ENCODE data around the gene PIP5KL1. TPM values are rescaled to one million over a fixed set of nuclear protein-coding genes. Genes with fewer than 3 reads are reported as not detected.

PIP5KL1 gene
- polyA plus RNA-seq, 1 donor: 1.4 TPM

DNA sequence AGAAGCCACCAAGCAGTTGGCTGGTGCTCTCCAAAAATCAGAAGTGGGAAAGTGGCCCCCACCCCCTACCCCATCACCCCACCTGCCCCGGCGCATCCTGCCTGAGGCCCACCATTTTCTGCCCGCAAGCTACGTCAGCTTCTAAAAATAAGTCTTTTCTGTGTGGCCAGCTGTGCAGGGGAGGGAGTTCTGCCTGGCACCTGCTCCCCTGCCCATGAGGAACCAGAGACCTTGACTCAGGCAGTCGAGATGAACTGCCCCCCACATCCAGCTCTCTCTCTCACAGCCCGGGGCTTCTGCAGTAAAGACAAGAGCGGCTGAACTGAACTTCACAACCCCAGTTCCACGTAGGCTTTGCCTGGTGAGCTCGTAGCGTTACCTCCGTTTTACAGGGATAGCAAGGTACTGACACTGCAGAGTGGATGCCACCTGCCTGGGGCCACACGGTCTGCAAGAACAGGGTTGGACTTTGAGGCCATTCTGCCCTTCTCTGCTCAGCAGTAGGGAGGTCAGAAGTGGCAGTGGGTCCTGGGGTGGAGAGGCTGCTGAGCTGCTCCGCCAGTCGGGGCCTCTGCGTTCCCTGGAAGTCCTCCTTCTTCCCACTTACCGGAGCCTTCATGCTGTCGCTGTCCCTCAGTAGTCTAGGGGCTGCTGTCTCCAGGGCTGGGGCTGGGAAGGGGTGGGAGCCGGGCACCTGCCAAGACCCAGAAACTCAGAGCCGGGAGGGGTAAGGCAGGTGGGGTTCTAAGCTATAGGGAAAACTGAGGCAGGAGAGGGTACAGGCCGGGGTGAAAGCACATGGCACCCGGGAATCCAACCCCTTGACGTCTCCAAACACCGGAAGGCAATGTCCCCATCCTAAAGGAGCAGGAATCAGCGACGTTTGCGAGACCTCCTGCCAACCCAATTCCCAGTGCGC is 14.5 kb downstream of the PIP5KL1 start:
- no peak for DNase-seq

DNA sequence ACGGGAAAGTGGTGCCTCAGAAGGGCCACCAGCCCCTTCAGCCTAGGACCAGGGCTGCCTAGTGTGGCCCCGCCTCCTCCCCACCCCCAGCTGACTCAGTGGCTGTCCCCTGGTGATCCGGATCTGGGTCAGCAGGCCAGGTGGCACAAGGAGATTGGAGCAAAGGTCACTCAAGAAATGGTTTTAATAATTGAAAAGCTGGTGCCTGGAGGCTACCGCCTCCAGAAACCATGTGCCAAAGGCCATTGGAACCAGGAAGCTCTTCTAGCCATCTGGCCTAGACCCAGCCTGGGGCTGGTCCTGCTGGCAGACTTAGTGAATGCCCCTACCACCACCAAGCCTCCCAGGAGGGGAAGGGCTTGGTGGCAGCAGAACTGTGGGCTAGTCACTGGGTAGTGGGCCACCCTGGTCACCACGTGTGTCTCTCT is 15.2 kb downstream of the PIP5KL1 start:
- DNase-seq: no peak

- no peak for DNase-seq
These were observed 16.9 kb downstream of the PIP5KL1 start for GRCh38 chr9:127913682-127914081.

DNA sequence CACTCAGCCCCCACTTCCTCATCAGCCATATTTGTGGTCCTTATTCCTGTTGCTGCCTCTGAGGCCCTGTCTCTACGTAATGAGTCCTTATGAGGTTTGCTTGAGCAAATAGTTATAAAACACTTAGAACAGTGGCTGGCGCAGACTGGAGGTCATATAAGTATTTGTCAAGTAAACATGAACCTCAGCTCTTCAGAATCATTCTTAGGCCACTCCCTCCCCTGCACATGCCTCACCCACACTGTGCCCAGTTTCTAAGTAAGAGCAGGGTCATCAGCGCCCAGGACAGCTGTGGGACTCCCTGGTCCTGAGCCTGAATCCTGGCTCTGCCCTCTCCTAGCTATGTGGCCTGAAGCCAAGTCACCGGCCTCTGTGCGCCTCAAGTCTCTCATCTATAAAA is 17.7 kb downstream of the PIP5KL1 start:
- DNase-seq: no peak

DNA sequence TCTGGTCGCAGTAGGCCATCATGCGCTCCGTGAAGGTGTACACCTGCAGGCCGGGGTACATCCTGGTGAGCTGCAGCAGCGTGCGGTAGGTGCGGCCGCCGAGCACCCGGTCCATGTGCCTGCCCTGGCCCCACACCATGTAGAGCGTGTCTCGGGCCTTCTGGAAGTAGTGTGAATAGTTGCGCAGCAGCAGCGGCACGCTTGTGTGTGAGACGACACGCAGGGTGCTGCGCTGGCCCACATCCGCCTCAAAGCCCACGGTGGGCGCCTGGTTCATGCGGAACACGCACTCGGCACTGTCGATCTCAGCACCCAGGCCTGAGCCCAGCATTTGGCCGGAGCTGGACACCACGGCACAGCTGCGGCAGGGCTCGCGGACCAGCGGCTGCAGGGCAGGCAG is 18.3 kb downstream of the PIP5KL1 start:
- DNase-seq: no peak

- DNase-seq: no peak
These were observed 19.9 kb downstream of the PIP5KL1 start for GRCh38 chr9:127910613-127911205.

DNA sequence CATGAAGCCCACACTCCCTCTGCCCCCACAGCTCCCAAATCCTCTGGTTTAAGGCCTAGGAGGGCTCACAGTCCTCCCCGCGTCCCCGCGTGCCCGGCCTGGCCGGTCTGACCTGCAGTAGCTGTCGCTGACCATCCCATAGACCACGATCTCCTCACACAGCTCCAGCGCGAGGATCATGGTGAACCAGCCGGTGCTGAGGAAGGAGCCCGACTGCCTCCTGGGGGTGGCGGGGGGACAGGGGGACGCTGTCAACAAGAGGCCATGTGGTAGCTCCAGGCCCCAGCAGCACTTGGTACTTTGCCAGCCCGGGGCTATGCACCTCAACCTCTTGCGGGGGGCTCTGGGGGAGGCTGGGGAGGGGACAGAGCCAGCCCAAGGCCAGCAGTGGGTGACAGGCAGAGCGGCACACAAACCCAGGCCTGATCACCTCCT is 20.7 kb downstream of the PIP5KL1 start:
- DNase-seq: no peak

DNA sequence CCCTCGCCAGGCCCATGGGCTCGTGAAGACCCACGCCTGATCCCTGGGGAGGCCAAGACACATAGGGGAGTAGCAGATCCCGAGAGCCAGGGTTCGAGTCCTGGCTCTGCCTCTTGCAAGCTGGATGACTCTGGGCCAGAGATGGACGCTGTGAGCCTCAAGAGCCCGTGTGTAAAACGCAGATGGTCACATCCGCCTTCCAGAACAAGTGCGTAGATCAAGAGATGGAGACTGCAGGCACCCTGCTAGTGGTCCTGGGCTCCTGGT is 22.0 kb downstream of the PIP5KL1 start:
- DNase-seq: no peak

GRCh38 chr9:127907867-127908659 is 22.5 kb downstream of the PIP5KL1 start:
- no peak for DNase-seq

- no peak for DNase-seq
These were observed 24.8 kb downstream of the PIP5KL1 start for GRCh38 chr9:127905788-127906191.

GRCh38 chr9:127905004-127905728 is 25.4 kb downstream of the PIP5KL1 start:
- DNase-seq: no peak

DNA sequence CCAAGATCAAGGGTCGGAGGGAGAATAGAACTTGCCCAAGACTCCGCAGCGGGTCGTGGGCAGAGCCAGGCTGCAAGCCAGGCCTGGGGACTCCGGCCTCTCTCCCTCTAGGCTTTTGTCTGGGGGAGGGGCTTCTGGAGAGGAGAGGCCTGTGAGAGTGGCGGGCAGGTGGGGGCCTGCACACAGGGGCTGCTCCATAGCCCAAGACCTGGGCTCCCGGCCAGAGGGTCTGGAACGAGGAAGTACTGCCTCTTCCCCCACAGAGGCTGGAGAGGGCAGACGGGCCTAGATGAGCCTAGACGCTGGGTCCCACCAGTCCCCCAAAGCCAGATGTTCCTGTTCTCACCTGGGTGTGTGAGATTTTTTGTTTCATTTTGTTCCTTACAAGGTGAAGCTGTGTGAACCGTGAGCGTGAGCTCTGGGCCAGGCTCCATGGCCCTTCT is 26.0 kb downstream of the PIP5KL1 start:
- DNase-seq: peak; percentile 59

DNA sequence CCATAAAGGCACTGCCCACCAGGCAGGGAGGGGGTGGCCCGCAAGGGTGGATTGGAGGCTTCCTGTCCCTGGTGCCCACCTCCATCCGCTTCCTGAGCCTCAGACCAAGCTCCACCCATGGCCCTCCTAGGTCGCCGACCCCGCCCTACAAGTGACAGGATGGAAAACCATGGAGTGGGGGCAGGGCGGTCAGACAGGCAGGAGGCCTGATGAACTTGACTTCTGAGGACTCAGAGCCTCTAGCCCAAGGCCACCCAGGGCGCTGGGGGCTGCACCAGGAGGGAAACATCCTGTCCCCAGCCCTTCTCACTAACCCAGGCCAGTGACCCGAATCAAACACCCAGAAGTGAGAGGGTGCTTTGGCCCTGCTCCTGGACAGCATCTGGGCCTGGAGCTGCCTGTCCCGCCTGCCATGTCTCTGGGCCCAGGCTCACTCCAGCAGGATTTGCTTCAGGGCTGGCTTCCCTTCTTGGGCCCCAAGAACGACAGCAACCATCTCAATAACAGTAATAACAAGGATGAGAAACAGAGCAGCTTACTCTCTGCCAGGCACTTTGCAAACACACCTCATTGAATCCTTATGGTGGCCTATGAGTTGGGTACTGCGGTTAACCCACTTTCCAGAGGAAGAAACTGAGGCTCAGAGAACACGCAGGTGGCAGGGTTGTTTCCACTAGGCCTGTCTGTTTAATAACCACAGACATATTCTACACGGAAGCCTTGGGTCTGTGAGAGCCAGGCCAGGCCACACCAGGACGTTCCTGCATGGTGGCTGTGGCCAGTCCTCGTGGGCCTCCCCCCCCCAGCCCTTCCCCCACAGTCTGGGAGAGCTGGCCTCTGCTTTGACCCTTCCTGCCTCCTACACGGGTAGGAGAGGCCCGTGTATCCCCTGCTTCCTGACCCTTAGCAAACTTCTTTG is 26.8 kb downstream of the PIP5KL1 start:
- peak; percentile 55 for DNase-seq

- peak; percentile 82 for DNase-seq
These were observed 31.2 kb downstream of the PIP5KL1 start, which contains the start of gene ST6GALNAC6 for GRCh38 chr9:127899128-127899943. Gene ST6GALNAC6, minus strand, starts transcription at chr9:127899603. Its CDS starts 1,622 bp downstream, at chr9:127897981.

GRCh38 chr9:127898433-127899127 is 32.0 kb downstream of the PIP5KL1 start:
- DNase-seq: peak; percentile 66

- peak; percentile 83 for DNase-seq
These were observed 33.3 kb downstream of the PIP5KL1 start for GRCh38 chr9:127897193-127897692.

DNA sequence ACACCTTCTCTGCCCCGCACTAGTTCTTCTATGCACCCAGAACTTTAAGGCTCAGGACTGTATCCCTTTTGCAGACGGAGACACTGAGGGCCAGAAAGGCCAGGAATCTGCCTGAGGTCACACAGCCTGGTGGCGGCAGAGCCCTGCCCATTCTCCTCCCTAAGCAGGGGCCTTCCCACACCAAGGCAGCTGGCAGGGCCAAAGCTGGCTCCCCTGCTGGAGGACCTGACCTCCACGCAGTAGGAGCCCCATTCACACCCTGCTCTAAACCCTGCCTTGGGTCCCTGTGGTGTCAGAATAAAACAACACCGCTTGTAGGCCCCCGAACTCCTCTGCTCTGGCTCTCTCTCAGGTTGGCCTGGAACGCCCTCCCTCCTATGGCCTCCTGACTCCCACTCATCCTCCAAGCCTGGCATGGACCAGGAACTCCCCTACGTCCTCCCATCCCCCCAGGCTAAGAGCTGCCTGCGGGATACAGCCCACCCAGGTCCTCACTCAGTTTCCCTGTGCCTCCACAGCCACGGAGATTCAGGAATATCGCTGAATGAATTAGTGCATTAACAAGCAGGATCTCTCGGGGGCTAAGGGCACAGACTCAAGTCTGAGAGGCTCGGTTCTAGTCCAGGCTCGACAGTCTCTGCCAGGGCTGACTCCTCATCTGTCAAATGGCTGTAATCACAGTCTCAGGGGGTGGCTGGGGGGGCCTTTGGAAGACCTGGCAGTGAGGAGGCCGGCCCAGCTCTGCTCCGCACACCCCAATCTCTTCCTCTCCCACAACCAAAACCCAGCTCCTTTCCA is 34.0 kb downstream of the PIP5KL1 start:
- no peak for DNase-seq

- DNase-seq: no peak
These were observed 34.8 kb downstream of the PIP5KL1 start for GRCh38 chr9:127895811-127896210.
